Naive thymus-derived CD8-positive, alpha-beta T cell (primary cell): ENCODE data around the gene DSCAML1. TPM values are rescaled to one million over a fixed set of nuclear protein-coding genes. Genes with fewer than 3 reads are reported as not detected.

Source experiments
- ATAC-seq, 2 donors: fragments of 150-1000 bp; cut with Tn5 transposase in 1 of 2; sonication (Bioruptor Pico), chemical (Tn5 transposase) in 1 of 2; 1 replicate in 1 of 2; 2 replicates in 1 of 2; pipeline ENCODE4 v1.10.0; 2021; ENCODE audit warnings: mild to moderate bottlenecking in 2 of 2, moderate library complexity in 2 of 2
- POLR2A ChIA-PET: fragments of 350-600 bp; sonication (Branson Sonifier 250); formaldehyde crosslinking; loops from one replicate; lab custom pipeline; 2021; ENCODE audit warnings: antibody characterized with exemption; lab: Charles Lee
- DNase-seq, 10 donors: peaks; one replicate each; pipeline versions ENCODE4 v3.0.0 to v3.0.0-alpha.2; 2020 to 2022
- H3K27ac Mint-ChIP-seq, 10 donors: one replicate each; pipeline ENCODE4 v1.8.0; 2020 to 2022; ENCODE audit warnings: mild to moderate bottlenecking in 10 of 10, mixed read lengths in 10 of 10, moderate library complexity in 4 of 10, inconsistent platforms in 1 of 10
- H3K27me3 Mint-ChIP-seq, 5 donors: one replicate each; pipeline ENCODE4 v1.8.0; 2021 to 2022; ENCODE audit warnings: mixed read lengths in 5 of 5
- H3K36me3 Mint-ChIP-seq, 3 donors: one replicate each; pipeline ENCODE4 v1.8.0; 2020 to 2022; ENCODE audit warnings: mixed read lengths in 3 of 3, mild to moderate bottlenecking in 2 of 3, inconsistent platforms in 1 of 3
- H3K4me1 Mint-ChIP-seq, 4 donors: one replicate each; pipeline ENCODE4 v1.8.0; 2021 to 2022; ENCODE audit warnings: mixed read lengths in 4 of 4
- H3K4me3 Mint-ChIP-seq, 10 donors: one replicate each; pipeline ENCODE4 v1.8.0; 2020 to 2022; ENCODE audit warnings: mild to moderate bottlenecking in 10 of 10, mixed read lengths in 10 of 10, moderate library complexity in 6 of 10, inconsistent platforms in 1 of 10
- H3K9me3 Mint-ChIP-seq, 9 donors: one replicate each; pipeline ENCODE4 v1.8.0; 2020 to 2022; ENCODE audit warnings: mixed read lengths in 9 of 9, mild to moderate bottlenecking in 3 of 9, inconsistent platforms in 1 of 9, moderate library complexity in 1 of 9
- polyA plus RNA-seq, 3 donors: library from polyadenylated mRNA; unstranded; fragments of 300-500 nt; fragmentation: Illumina TruSeq; gene quantifications; one replicate each; pipeline ENCODE4 v1.2.3, GENCODE V29; 2021
- total RNA-seq, 8 experiments: library from RNA in 2 of 8; stranded (reverse) in 2 of 8; gene quantifications; one replicate each; pipeline ENCODE4 v1.2.3 and lab custom pipeline; 2021 to 2026

DSCAML1 gene
- total and polyA plus RNA-seq, 5 experiments from 2014 or later = 0.12 to 2.1 (median 0.15) TPM

- POLR2A ChIA-PET = no interaction called here
- ATAC-seq = no peak
- no peak for DNase-seq
- peaks cover 0 to 75% (median 15%) of the 10 kb centered on the region in 3 donors for H3K36me3 Mint-ChIP-seq
- no peaks in the 10 kb centered on the region for H3K4me1 Mint-ChIP-seq
- no peak overlapping the region for H3K4me3 Mint-ChIP-seq
- H3K27me3 Mint-ChIP-seq = no peaks in the 10 kb centered on the region
- H3K27ac Mint-ChIP-seq = peak overlapping the region in 1 of 10 donors; percentile 29
- no peaks in the 10 kb centered on the region for H3K9me3 Mint-ChIP-seq
Observed at GRCh38 chr11:117381481-117382387, 415.3 kb downstream of the DSCAML1 start.

- Mint-ChIP-seq H3K36me3 (peaks cover 7 to 78% (median 22%) of the 10 kb centered on the region in 3 donors), H3K27ac (no peak overlapping the region), H3K4me1 (no peaks in the 10 kb centered on the region), H3K9me3 (no peaks in the 10 kb centered on the region), H3K27me3 (no peaks in the 10 kb centered on the region), H3K4me3 (no peak overlapping the region)
- DNase-seq (no peak), ATAC-seq (no peak)
- POLR2A ChIA-PET = no interaction called here
Observed at GRCh38 chr11:117380676-117381075, 416.3 kb downstream of the DSCAML1 start.

GRCh38 chr11:117378976-117379865 lies 417.8 kb downstream of the DSCAML1 start:
- peaks cover 12 to 81% (median 33%) of the 10 kb centered on the region in 3 donors for H3K36me3 Mint-ChIP-seq
- POLR2A ChIA-PET = no interaction called here
- no peaks in the 10 kb centered on the region for H3K27me3 Mint-ChIP-seq
- ATAC-seq (no peak), DNase-seq (no peak)
- no peaks in the 10 kb centered on the region for H3K4me1 Mint-ChIP-seq
- H3K9me3 Mint-ChIP-seq = no peaks in the 10 kb centered on the region
- no peak overlapping the region for H3K4me3 Mint-ChIP-seq
- H3K27ac Mint-ChIP-seq = peak overlapping the region in 1 of 10 donors; percentile 57

Other genes with a start within 250 kb of the DSCAML1 start
- 10 to 100 TPM; 12.9 to 14.4 TPM for gene FXYD2, start 27.5 kb upstream of the DSCAML1 start, total RNA-seq
- gene FXYD2, start 27.5 kb upstream of the DSCAML1 start, polyA plus RNA-seq = 10 to 100 TPM; 11.9 to 61.6 (median 16.9) TPM
- not detected for gene FXYD6, start 79.4 kb upstream of the DSCAML1 start, total RNA-seq
- not detected for gene FXYD6, start 79.4 kb upstream of the DSCAML1 start, polyA plus RNA-seq
- 1 to 10 TPM; 4.8 to 9.2 TPM for gene TMPRSS13, start 132.2 kb upstream of the DSCAML1 start, total RNA-seq
- 1 to 10 TPM in 2 of 3 donors, under 1 TPM in 1; 0.05 to 1.5 (median 1.0) TPM for gene TMPRSS13, start 132.2 kb upstream of the DSCAML1 start, polyA plus RNA-seq
- 100 to 1,000 TPM; 205 to 217 TPM for gene IL10RA, start 189.2 kb upstream of the DSCAML1 start, total RNA-seq
- gene IL10RA, start 189.2 kb upstream of the DSCAML1 start, polyA plus RNA-seq = 100 to 1,000 TPM in 2 of 3 donors, 10 to 100 TPM in 1; 99.2 to 185 (median 147) TPM